Trophoblast cell (in vitro differentiated cells and primary cell): Measurements from ENCODE around the gene LPAR5. TPM values are rescaled to one million over a fixed set of nuclear protein-coding genes. Genes with fewer than 3 reads are reported as not detected.
A peak's percentile ranks its signal among the peaks of the same experiment; 100 is the strongest.

Experiments
- DNase-seq, 2 donors: peaks; one replicate each; pipeline ENCODE4 v3.0.0-alpha.2; 2016
- H2AFZ ChIP-seq: 2 replicates; pipeline ENCODE4 v1.6.1; 2013; ENCODE audit warnings: low read length, moderate library complexity, mild to moderate bottlenecking; ENCODE audit not compliant: insufficient read depth, poor library complexity
- H2AK5ac ChIP-seq: 2 replicates; pipeline ENCODE4 v1.6.1; 2013; ENCODE audit warnings: mild to moderate bottlenecking, low read length
- H2BK120ac ChIP-seq: 2 replicates; pipeline ENCODE4 v1.6.1; 2013; ENCODE audit warnings: low read length, mild to moderate bottlenecking, moderate library complexity; ENCODE audit not compliant: insufficient read depth, poor library complexity
- H2BK12ac ChIP-seq: 2 replicates; pipeline ENCODE4 v1.6.1; 2013; ENCODE audit warnings: mild to moderate bottlenecking, low read length, moderate library complexity
- H2BK5ac ChIP-seq: 2 replicates; pipeline ENCODE4 v1.6.1; 2013; ENCODE audit warnings: low read length, low read depth, moderate library complexity, mild to moderate bottlenecking; ENCODE audit not compliant: poor library complexity
- H3K14ac ChIP-seq: 2 replicates; pipeline ENCODE4 v1.6.1; 2013; ENCODE audit warnings: mild to moderate bottlenecking, low read length
- H3K18ac ChIP-seq: 2 replicates; pipeline ENCODE4 v1.6.1; 2013; ENCODE audit warnings: mild to moderate bottlenecking, low read length
- H3K23ac ChIP-seq: 2 replicates; pipeline ENCODE4 v1.6.1; 2013; ENCODE audit warnings: low read length
- H3K27ac ChIP-seq: 2 replicates; pipeline ENCODE4 v1.5.1; 2013; ENCODE audit warnings: low read depth, mild to moderate bottlenecking, inconsistent platforms, low read length, moderate library complexity
- H3K27me3 ChIP-seq: 2 replicates; pipeline ENCODE4 v1.6.1; 2013; ENCODE audit warnings: inconsistent platforms, mild to moderate bottlenecking, low read length, moderate library complexity; ENCODE audit not compliant: insufficient read depth
- H3K36me3 ChIP-seq, 2 experiments: 1 replicate in 1 of 2; 2 replicates in 1 of 2; pipeline ENCODE4 v1.6.1; 2013; ENCODE audit warnings: low read length in 2 of 2, mild to moderate bottlenecking in 2 of 2, moderate library complexity in 1 of 2; ENCODE audit not compliant: insufficient read depth in 2 of 2, control insufficient read depth in 1 of 2
- H3K4ac ChIP-seq: 2 replicates; pipeline ENCODE4 v1.6.1; 2013; ENCODE audit warnings: low read depth, mild to moderate bottlenecking, low read length, moderate library complexity
- H3K4me1 ChIP-seq, 2 experiments: 1 replicate in 1 of 2; 2 replicates in 1 of 2; pipeline ENCODE4 v1.6.1; 2013; ENCODE audit warnings: low read length in 2 of 2, mild to moderate bottlenecking in 2 of 2, moderate library complexity in 1 of 2; ENCODE audit not compliant: insufficient read depth in 2 of 2, control insufficient read depth in 1 of 2
- H3K4me2 ChIP-seq: 2 replicates; pipeline ENCODE4 v1.6.1; 2013; ENCODE audit warnings: inconsistent platforms, mild to moderate bottlenecking, low read length, moderate library complexity
- H3K4me3 ChIP-seq: 2 replicates; pipeline ENCODE4 v1.5.1; 2013; ENCODE audit warnings: mild to moderate bottlenecking, low read depth, low read length, inconsistent platforms
- H3K79me1 ChIP-seq: one replicate; pipeline ENCODE4 v1.6.1; 2013; ENCODE audit warnings: low read length
- H3K79me2 ChIP-seq: 2 replicates; pipeline ENCODE4 v1.6.1; 2013; ENCODE audit warnings: low read length, mild to moderate bottlenecking; ENCODE audit not compliant: control insufficient read depth, insufficient read depth, poor library complexity
- H3K9ac ChIP-seq: 2 replicates; pipeline ENCODE4 v1.6.1; 2013; ENCODE audit warnings: mild to moderate bottlenecking, low read length
- H3K9me3 ChIP-seq: 2 replicates; pipeline ENCODE4 v1.6.1; 2013; ENCODE audit warnings: low read depth, mild to moderate bottlenecking, control low read depth, inconsistent platforms, low read length; ENCODE audit not compliant: insufficient read depth
- H4K12ac ChIP-seq: 2 replicates; pipeline ENCODE4 v1.6.1; 2013; ENCODE audit warnings: low read depth, mild to moderate bottlenecking, low read length, moderate library complexity
- H4K8ac ChIP-seq: 2 replicates; pipeline ENCODE4 v1.6.1; 2013; ENCODE audit warnings: low read depth, mild to moderate bottlenecking, low read length, moderate library complexity
- H4K91ac ChIP-seq: one replicate; pipeline ENCODE4 v1.6.1; 2013; ENCODE audit warnings: low read depth, mild to moderate bottlenecking, low read length, moderate library complexity
- WGBS: extraction: QIAGEN DNeasy Blood & Tissue Kit; methylation state at CpG from one replicate; pipeline ENCODE4 v1.1.7; 2013; ENCODE audit warnings: missing lambda C conversion rate; ENCODE audit not compliant: insufficient read length, insufficient coverage; ENCODE audit errors: extremely low coverage; 5-methylcytosine and 5-hydroxymethylcytosine counted together
- polyA plus RNA-seq: library from polyadenylated mRNA; stranded (reverse); fragments of 200-250 nt; gene quantifications from 2 replicates; pipeline ENCODE4 v1.2.3, GENCODE V29; 2013

Gene LPAR5
- polyA plus RNA-seq = 0.19 and 0.22 TPM in 2 replicates

DNA sequence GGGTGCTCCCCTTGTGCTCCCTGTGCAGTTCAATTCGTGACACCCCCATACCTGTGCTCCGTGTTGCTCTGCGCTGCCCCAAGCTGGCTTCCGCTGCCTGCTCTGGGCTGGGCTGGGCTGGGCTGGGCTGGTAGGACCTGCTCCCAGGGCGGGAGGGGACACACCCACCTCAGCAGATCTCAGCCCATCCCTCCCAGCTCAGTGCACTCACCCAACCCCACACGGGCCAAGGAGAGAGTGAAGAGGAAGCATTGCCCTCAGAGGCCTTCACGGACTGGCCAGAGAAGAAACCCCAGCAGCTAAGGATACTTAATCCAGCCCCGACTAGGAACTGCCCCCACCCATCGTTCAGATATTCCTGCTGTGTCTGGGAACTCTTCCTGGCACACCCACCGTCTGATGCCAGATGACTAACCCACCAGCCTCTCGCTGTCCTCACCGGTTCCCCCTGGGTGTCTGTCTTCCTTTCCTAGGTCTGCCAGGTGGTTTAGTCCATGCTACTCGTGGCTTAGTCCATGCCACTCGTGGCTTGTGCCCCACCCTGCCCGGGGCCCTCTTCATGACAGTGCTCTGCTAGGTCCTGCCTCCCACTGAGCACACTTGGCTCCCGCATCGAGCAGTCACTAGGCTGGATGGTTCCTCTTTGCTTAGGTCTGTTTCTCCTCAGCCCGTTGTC lies at the start of gene LPAR5:
TSS of gene LPAR5 (minus strand) at position 104 of the 676 bp plus-strand sequence. CDS start 14,711 bp downstream, outside the sequence.
- no peak within 1 kb of the TSS for H2BK120ac ChIP-seq
- no peak within 1 kb of the TSS for H3K18ac ChIP-seq
- no peak within 1 kb of the TSS for H4K8ac ChIP-seq
- no peak within 1 kb of the TSS for H4K12ac ChIP-seq
- no CpG with 5 or more reads among the region's 18 CpGs for WGBS
- H3K4me3 ChIP-seq = no peak within 1 kb of the TSS
- H3K27me3 ChIP-seq = no peaks in the 10 kb centered on the region
- no peak within 1 kb of the TSS for H3K9ac ChIP-seq
- H3K14ac ChIP-seq = no peak within 1 kb of the TSS
- no peak within 1 kb of the TSS for H2AFZ ChIP-seq
- DNase-seq = no peak
- no peak within 1 kb of the TSS for H2BK5ac ChIP-seq
- no peaks in the 10 kb centered on the region for H3K9me3 ChIP-seq
- no peak within 1 kb of the TSS for H2BK12ac ChIP-seq
- no peaks in the 10 kb centered on the region for H3K36me3 ChIP-seq
- H3K27ac ChIP-seq = no peak within 1 kb of the TSS
- H3K79me1 ChIP-seq = no peaks in the 10 kb centered on the region
- H3K4ac ChIP-seq = no peak within 1 kb of the TSS
- no peak within 1 kb of the TSS for H3K4me2 ChIP-seq
- no peak within 1 kb of the TSS for H2AK5ac ChIP-seq
- peaks cover 17 to 18% of the 10 kb centered on the region in 2 experiments for H3K4me1 ChIP-seq
- H4K91ac ChIP-seq = no peak within 1 kb of the TSS
- no peak within 1 kb of the TSS for H3K23ac ChIP-seq
- H3K79me2 ChIP-seq = no peaks in the 10 kb centered on the region

- peaks cover 10% of the 10 kb centered on the region for H3K79me1 ChIP-seq
- DNase-seq = peak in 1 of 2 donors; percentile 63
- no peak overlapping the region for H2AK5ac ChIP-seq
- no peak overlapping the region for H2BK12ac ChIP-seq
- WGBS = no CpG with 5 or more reads among the region's 6 CpGs
- no peak overlapping the region for H3K23ac ChIP-seq
- H3K4me2 ChIP-seq = no peak overlapping the region
- H2AFZ ChIP-seq = no peak overlapping the region
- no peaks in the 10 kb centered on the region for H3K27me3 ChIP-seq
- peak overlapping the region; percentile 61 for H3K4ac ChIP-seq
- peaks cover 13% of the 10 kb centered on the region for H3K79me2 ChIP-seq
- no peak overlapping the region for H3K18ac ChIP-seq
- H3K27ac ChIP-seq = no peak overlapping the region
- H3K4me3 ChIP-seq = no peak overlapping the region
- no peak overlapping the region for H2BK120ac ChIP-seq
- no peaks in the 10 kb centered on the region for H3K9me3 ChIP-seq
- no peak overlapping the region for H4K8ac ChIP-seq
- H3K4me1 ChIP-seq = peaks cover 0 to 6% of the 10 kb centered on the region in 2 experiments
- H3K14ac ChIP-seq = no peak overlapping the region
- no peak overlapping the region for H2BK5ac ChIP-seq
- H4K12ac ChIP-seq = no peak overlapping the region
- H3K9ac ChIP-seq = no peak overlapping the region
- peaks cover 3 to 11% of the 10 kb centered on the region in 2 experiments for H3K36me3 ChIP-seq
- no peak overlapping the region for H4K91ac ChIP-seq
Observed at GRCh38 chr12:6684609-6685008, 48.9 kb upstream of the LPAR5 start.

DNA sequence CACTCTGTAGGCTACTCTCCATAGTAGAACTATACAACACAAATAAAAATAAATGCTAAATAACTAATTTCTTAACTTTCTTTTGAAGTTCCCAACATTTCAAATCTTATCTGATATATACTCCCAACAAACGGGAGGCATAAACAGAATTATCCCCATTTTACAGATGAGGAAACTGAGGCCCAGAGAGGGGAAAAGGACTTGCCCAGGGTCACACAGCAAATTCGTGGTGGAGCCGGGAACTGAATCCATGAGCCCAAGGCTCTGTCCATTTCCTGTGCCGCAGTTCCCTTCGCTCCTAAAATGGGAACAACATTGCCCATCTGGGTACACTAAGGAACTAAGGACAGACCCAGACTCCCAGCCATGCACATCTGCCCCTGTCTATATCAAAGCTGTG lies 41.2 kb upstream of the LPAR5 start:
- Histone ChIP-seq H2AK5ac (no peak overlapping the region), H3K9me3 (peaks cover 1% of the 10 kb centered on the region), H3K79me2 (no peaks in the 10 kb centered on the region), H2BK12ac (no peak overlapping the region), H3K4ac (no peak overlapping the region), H3K14ac (no peak overlapping the region), H3K79me1 (no peaks in the 10 kb centered on the region), H3K36me3 (peaks cover 30 to 63% of the 10 kb centered on the region in 2 experiments), H3K18ac (no peak overlapping the region), H3K23ac (no peak overlapping the region), H4K12ac (no peak overlapping the region), H3K27ac (no peak overlapping the region), H4K8ac (no peak overlapping the region), H3K27me3 (no peaks in the 10 kb centered on the region), H2BK5ac (no peak overlapping the region), H2BK120ac (no peak overlapping the region), H3K4me1 (no peaks in the 10 kb centered on the region), H2AFZ (no peak overlapping the region), H4K91ac (no peak overlapping the region), H3K4me3 (no peak overlapping the region), H3K4me2 (no peak overlapping the region), H3K9ac (no peak overlapping the region)
- WGBS = no CpG with 5 or more reads among the region's 5 CpGs
- DNase-seq = no peak

DNA sequence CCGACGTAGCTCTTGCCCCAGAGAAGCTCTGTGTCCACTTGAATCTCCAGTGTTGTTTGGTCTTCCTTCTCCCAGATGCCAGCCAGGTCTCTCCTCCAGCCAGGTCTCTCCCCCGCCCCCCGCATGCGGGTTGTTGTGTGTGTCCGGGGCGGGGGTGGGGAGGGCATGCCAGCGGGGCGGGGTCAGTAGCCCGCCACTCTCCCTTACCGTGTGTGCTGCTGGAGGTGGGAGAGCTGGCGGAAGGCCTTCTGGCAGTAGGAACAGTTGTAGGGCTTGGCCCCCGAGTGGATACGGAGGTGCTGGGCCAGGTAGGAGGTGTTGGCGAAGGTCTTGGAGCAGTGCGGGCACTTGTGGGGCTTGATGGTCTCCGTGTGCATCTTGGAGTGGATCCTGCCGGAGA lies 36.4 kb upstream of the LPAR5 start:
- H3K4me2 ChIP-seq = no peak overlapping the region
- no peaks in the 10 kb centered on the region for H3K79me2 ChIP-seq
- H3K18ac ChIP-seq = no peak overlapping the region
- no peak overlapping the region for H3K14ac ChIP-seq
- H3K79me1 ChIP-seq = no peaks in the 10 kb centered on the region
- H4K91ac ChIP-seq = no peak overlapping the region
- H3K23ac ChIP-seq = no peak overlapping the region
- H3K9ac ChIP-seq = no peak overlapping the region
- H3K27me3 ChIP-seq = no peaks in the 10 kb centered on the region
- peaks cover 1% of the 10 kb centered on the region for H3K9me3 ChIP-seq
- no peak overlapping the region for H3K4ac ChIP-seq
- H2BK5ac ChIP-seq = no peak overlapping the region
- WGBS = no CpG with 5 or more reads among the region's 18 CpGs
- no peak overlapping the region for H2AFZ ChIP-seq
- H3K36me3 ChIP-seq = peaks cover 44 to 78% of the 10 kb centered on the region in 2 experiments
- H2BK12ac ChIP-seq = no peak overlapping the region
- H2BK120ac ChIP-seq = no peak overlapping the region
- no peak overlapping the region for H3K4me3 ChIP-seq
- H4K8ac ChIP-seq = no peak overlapping the region
- H3K4me1 ChIP-seq = no peaks in the 10 kb centered on the region
- H2AK5ac ChIP-seq = no peak overlapping the region
- no peak overlapping the region for H4K12ac ChIP-seq
- no peak overlapping the region for H3K27ac ChIP-seq
- no peak for DNase-seq
